ENCODE measurements around the gene CRB1.

The CRB1 gene

DNA sequence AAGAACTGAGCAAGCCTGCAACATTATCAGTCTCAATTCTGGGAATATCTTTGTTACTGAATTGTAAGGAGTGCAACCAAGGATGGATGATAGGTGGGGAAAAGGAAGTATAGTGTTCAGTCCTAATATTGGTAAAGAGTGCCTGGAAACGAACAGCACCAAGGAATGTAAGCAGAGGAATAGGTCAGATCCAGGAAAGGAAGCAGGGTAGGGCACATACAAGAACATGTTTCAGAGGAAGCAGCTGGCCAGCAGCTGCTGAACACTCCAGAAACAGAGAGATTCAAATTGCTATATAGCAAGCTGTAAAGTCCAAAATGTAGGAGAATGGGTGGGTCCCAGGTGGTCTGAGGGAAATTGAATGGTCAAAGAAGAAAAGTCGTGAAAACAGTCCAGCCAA lies 37.9 kb downstream of the CRB1 start (continued):
- no peak for TF ChIP-seq SALL2 (tag by site-specific recombination; IDR thresholded peaks at IDR 0.05; ENCODE audit: borderline replicate concordance)

DNA sequence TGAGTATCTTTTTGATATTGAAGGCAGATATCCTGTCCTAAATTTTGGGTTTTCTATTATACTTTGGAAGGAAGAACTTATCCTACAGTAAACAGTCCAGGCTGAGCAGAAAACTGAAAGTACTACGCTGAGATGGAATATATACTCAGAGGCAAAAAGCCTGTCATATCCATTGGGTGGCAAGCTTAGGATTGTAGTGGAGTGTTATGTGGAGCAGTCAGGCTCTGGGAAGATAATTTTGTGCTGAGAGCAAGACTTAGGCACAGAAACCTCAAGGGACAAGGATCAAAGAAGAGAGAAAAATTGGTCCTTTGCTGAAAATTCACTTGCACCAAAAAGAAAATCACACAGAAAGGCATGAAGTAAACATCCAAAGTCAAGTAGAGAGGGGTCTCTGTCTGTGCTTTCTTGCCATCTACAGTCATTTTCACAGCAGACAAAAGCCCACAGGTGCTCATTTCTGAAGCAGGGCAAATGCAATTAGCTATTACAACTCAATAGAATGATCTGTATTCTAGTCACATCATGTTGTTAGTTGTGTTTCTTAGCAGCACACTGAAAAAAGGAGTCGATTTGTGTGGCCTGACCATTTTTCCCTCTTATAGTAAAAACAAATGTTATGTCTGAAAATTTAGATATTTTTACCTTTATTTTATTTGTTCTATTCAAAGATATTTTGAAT lies 38.5 kb downstream of the CRB1 start:
- POLR2A ChIA-PET: no interaction called here

DNA sequence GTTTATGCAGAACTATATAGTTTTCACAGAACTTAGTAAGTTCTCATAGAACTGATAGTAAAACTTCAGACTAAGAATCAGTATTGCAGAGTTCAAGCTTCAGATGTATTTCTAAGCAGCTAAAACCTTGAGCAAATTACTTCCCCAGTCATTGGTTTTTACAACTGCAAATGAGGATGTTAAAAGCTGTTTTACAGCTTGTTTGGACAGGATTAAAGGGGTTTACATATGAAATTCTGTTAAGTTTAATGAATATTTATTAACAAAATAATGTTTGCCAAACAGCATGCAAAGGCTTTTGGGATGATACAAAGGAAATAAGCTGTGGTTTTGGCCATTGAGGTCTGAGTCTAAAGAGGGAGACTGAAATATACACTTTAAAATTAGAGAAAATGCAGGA lies 39.1 kb downstream of the CRB1 start:
- Histone ChIP-seq H3K4me1 (ENCODE audit: control insufficient read depth, insufficient read depth, low read length) (no peaks in the 10 kb centered on the region), H3K4me3 (ENCODE audit: low read depth, low read length) (no peak overlapping the region), H3K9me3 (ENCODE audit: control insufficient read depth, insufficient read depth, low read depth, low read length) (no peaks in the 10 kb centered on the region), H3K36me3 (ENCODE audit: control insufficient read depth in 2 of 2, insufficient read depth in 1 of 2, low read length in 2 of 2) (no peaks in the 10 kb centered on the region), H3K27ac (ENCODE audit: extremely low read depth, low read depth, low read length) (no peak overlapping the region)
- TF ChIP-seq GFI1B (tag by site-specific recombination; IDR thresholded peaks at IDR 0.05) (no peak), ZNF549 (tag by site-specific recombination; IDR thresholded peaks at IDR 0.05) (no peak), ZNF121 (tag by site-specific recombination; IDR thresholded peaks at IDR 0.05) (no peak), ZNF112 (tag by site-specific recombination; IDR thresholded peaks at IDR 0.05) (no peak), ZNF16 (tag by site-specific recombination; IDR thresholded peaks at IDR 0.05; ENCODE audit: low read depth) (no peak), SP7 (tag by site-specific recombination; IDR thresholded peaks at IDR 0.05) (no peak), ZNF843 (tag by site-specific recombination; IDR thresholded peaks at IDR 0.05) (no peak), MYNN (tag by site-specific recombination; IDR thresholded peaks at IDR 0.05; ENCODE audit: borderline replicate concordance) (no peak), ZNF324 (tag by site-specific recombination; IDR thresholded peaks at IDR 0.05) (no peak), ZNF621 (tag by site-specific recombination; IDR thresholded peaks at IDR 0.05) (no peak), ZNF416 (tag by site-specific recombination; IDR thresholded peaks at IDR 0.05) (no peak)
- TF ChIP-seq, protein P1, sequence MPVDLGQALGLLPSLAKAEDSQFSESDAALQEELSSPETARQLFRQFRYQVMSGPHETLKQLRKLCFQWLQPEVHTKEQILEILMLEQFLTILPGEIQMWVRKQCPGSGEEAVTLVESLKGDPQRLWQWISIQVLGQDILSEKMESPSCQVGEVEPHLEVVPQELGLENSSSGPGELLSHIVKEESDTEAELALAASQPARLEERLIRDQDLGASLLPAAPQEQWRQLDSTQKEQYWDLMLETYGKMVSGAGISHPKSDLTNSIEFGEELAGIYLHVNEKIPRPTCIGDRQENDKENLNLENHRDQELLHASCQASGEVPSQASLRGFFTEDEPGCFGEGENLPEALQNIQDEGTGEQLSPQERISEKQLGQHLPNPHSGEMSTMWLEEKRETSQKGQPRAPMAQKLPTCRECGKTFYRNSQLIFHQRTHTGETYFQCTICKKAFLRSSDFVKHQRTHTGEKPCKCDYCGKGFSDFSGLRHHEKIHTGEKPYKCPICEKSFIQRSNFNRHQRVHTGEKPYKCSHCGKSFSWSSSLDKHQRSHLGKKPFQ (tag by site-specific recombination; IDR thresholded peaks at IDR 0.05): no peak
- TF ChIP-seq, protein P2, sequence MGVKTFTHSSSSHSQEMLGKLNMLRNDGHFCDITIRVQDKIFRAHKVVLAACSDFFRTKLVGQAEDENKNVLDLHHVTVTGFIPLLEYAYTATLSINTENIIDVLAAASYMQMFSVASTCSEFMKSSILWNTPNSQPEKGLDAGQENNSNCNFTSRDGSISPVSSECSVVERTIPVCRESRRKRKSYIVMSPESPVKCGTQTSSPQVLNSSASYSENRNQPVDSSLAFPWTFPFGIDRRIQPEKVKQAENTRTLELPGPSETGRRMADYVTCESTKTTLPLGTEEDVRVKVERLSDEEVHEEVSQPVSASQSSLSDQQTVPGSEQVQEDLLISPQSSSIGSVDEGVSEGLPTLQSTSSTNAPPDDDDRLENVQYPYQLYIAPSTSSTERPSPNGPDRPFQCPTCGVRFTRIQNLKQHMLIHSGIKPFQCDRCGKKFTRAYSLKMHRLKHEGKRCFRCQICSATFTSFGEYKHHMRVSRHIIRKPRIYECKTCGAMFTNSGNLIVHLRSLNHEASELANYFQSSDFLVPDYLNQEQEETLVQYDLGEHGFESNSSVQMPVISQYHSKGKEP (tag by site-specific recombination; IDR thresholded peaks at IDR 0.05): no peak
- TF ChIP-seq, protein P3, sequence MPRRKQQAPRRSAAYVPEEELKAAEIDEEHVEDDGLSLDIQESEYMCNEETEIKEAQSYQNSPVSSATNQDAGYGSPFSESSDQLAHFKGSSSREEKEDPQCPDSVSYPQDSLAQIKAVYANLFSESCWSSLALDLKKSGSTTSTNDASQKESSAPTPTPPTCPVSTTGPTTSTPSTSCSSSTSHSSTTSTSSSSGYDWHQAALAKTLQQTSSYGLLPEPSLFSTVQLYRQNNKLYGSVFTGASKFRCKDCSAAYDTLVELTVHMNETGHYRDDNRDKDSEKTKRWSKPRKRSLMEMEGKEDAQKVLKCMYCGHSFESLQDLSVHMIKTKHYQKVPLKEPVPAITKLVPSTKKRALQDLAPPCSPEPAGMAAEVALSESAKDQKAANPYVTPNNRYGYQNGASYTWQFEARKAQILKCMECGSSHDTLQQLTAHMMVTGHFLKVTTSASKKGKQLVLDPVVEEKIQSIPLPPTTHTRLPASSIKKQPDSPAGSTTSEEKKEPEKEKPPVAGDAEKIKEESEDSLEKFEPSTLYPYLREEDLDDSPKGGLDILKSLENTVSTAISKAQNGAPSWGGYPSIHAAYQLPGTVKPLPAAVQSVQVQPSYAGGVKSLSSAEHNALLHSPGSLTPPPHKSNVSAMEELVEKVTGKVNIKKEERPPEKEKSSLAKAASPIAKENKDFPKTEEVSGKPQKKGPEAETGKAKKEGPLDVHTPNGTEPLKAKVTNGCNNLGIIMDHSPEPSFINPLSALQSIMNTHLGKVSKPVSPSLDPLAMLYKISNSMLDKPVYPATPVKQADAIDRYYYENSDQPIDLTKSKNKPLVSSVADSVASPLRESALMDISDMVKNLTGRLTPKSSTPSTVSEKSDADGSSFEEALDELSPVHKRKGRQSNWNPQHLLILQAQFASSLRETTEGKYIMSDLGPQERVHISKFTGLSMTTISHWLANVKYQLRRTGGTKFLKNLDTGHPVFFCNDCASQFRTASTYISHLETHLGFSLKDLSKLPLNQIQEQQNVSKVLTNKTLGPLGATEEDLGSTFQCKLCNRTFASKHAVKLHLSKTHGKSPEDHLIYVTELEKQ (tag by site-specific recombination; IDR thresholded peaks at IDR 0.05; ENCODE audit: borderline replicate concordance): no peak
- TF ChIP-seq, protein P4, sequence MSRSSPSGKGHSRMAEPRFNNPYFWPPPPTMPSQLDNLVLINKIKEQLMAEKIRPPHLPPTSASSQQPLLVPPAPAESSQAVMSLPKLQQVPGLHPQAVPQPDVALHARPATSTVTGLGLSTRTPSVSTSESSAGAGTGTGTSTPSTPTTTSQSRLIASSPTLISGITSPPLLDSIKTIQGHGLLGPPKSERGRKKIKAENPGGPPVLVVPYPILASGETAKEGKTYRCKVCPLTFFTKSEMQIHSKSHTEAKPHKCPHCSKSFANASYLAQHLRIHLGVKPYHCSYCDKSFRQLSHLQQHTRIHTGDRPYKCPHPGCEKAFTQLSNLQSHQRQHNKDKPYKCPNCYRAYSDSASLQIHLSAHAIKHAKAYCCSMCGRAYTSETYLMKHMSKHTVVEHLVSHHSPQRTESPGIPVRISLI (tag by site-specific recombination; IDR thresholded peaks at IDR 0.05): no peak
- TF ChIP-seq, protein P5, sequence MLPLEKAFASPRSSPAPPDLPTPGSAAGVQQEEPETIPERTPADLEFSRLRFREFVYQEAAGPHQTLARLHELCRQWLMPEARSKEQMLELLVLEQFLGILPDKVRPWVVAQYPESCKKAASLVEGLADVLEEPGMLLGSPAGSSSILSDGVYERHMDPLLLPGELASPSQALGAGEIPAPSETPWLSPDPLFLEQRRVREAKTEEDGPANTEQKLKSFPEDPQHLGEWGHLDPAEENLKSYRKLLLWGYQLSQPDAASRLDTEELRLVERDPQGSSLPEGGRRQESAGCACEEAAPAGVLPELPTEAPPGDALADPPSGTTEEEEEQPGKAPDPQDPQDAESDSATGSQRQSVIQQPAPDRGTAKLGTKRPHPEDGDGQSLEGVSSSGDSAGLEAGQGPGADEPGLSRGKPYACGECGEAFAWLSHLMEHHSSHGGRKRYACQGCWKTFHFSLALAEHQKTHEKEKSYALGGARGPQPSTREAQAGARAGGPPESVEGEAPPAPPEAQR (tag by site-specific recombination; IDR thresholded peaks at IDR 0.05): no peak
- ChIA-PET CTCF (interaction anchor here (0.8 kb wide), 1 partner anchor 37 kb away, joined by 3 read pairs; no protein-coding TSS in a partner anchor), POLR2A (no interaction called here)

More for the DNA sequence above, 38.5 kb downstream of the CRB1 start:
- no peaks in the 10 kb centered on the region for H3K36me3 ChIP-seq (ENCODE audit: control insufficient read depth in 2 of 2, insufficient read depth in 1 of 2, low read length in 2 of 2)
- CTCF ChIA-PET: interaction anchor here (0.6 to 0.8 kb wide), 2 partner anchors 23 to 36 kb away, joined by 3 read pairs; no protein-coding TSS in a partner anchor
- H3K9me3 ChIP-seq (ENCODE audit: control insufficient read depth, insufficient read depth, low read depth, low read length): no peaks in the 10 kb centered on the region
- no peak overlapping the region for H3K4me3 ChIP-seq (ENCODE audit: low read depth, low read length)
- TF ChIP-seq ZNF324 (tag by site-specific recombination; IDR thresholded peaks at IDR 0.05): no peak
- TF ChIP-seq YY1 (tag by site-specific recombination; IDR thresholded peaks at IDR 0.05): no peak
- no peak for TF ChIP-seq ZNF768 (tag by site-specific recombination; IDR thresholded peaks at IDR 0.05)
- TF ChIP-seq ZBTB20 (tag by site-specific recombination; IDR thresholded peaks at IDR 0.05): no peak
- no peak for TF ChIP-seq ZNF571 (tag by site-specific recombination; IDR thresholded peaks at IDR 0.05)
- TF ChIP-seq ZNF830 (tag by site-specific recombination; IDR thresholded peaks at IDR 0.05; ENCODE audit: low read depth): no peak
- TF ChIP-seq SCRT2 (tag by site-specific recombination; IDR thresholded peaks at IDR 0.05): no peak
- TF ChIP-seq HOXD13 (CRISPR knock-in tag; IDR thresholded peaks at IDR 0.05; ENCODE audit: borderline replicate concordance): no peak
- TF ChIP-seq ZBTB8A (tag by site-specific recombination; IDR thresholded peaks at IDR 0.05): no peak
- TF ChIP-seq ZNF37A (tag by site-specific recombination; IDR thresholded peaks at IDR 0.05): no peak
- TF ChIP-seq ZNF555 (tag by site-specific recombination; conservative IDR thresholded peaks at IDR 0.05): no peak
- no peak for TF ChIP-seq SP2 (tag by site-specific recombination; IDR thresholded peaks at IDR 0.05)
- TF ChIP-seq ZNF510 (tag by site-specific recombination; IDR thresholded peaks at IDR 0.05; ENCODE audit: insufficient replicate concordance): no peak
- no peaks in the 10 kb centered on the region for H3K4me1 ChIP-seq (ENCODE audit: control insufficient read depth, insufficient read depth, low read length)
- H3K27ac ChIP-seq (ENCODE audit: extremely low read depth, low read depth, low read length): no peak overlapping the region
